OCI-LY1 (cell line): ENCODE results near the gene ELMO3.

Experiments used
- CTCF ChIP-seq: fragments of 200-600 bp; sonication (generic), shearing (Covaris generic); IDR thresholded peaks from 2 replicates; pipeline ENCODE4 v1.5.1; 2017; ENCODE audit warnings: mild to moderate bottlenecking, antibody characterized with exemption, low read length, moderate library complexity, mixed read lengths
- EZH2 ChIP-seq: fragments of 200-600 bp; sonication (generic), shearing (Covaris generic); IDR thresholded peaks from 2 replicates; pipeline ENCODE4 v1.8.0; 2017; ENCODE audit warnings: borderline replicate concordance, mixed run types, mild to moderate bottlenecking, antibody characterized with exemption, low read length, moderate library complexity, mixed read lengths

- TF ChIP-seq CTCF, result no peak
- TF ChIP-seq EZH2, result no peak
Observed at GRCh38 chr16:67212766-67213165, 13.8 kb downstream of the ELMO3 start.
